MM.1S (cell line): Measurements from ENCODE around the gene DUS2.

Source experiments
- DNase-seq: peaks from one replicate; pipeline ENCODE4 v3.0.0-alpha.2; 2015
- H2AFZ ChIP-seq: fragments of 300-600 bp; sonication (generic); 2 replicates; pipeline ENCODE4 v1.6.0; 2016; ENCODE audit warnings: antibody characterized with exemption, low read length
- H3F3A ChIP-seq: fragments of 300-600 bp; sonication (generic); 2 replicates; pipeline ENCODE4 v1.6.1; 2016; ENCODE audit warnings: mild to moderate bottlenecking, antibody characterized with exemption, low read length, moderate library complexity, mixed read lengths; ENCODE audit not compliant: insufficient read depth
- H3K27ac ChIP-seq: fragments of 300-600 bp; sonication (generic); 2 replicates; pipeline ENCODE4 v1.5.1; 2016; ENCODE audit warnings: mild to moderate bottlenecking, low read length
- H3K27me3 ChIP-seq: fragments of 300-600 bp; sonication (generic); replicated peaks from 2 replicates; pipeline ENCODE4 v1.6.0; 2016; ENCODE audit warnings: low read length; ENCODE audit not compliant: insufficient read depth
- H3K36me3 ChIP-seq: fragments of 300-600 bp; sonication (generic); replicated peaks from 2 replicates; pipeline ENCODE4 v1.6.1; 2016; ENCODE audit warnings: mild to moderate bottlenecking, low read length, mixed read lengths; ENCODE audit not compliant: insufficient read depth
- H3K4me1 ChIP-seq: fragments of 300-600 bp; sonication (generic); 2 replicates; pipeline ENCODE4 v1.6.1; 2016; ENCODE audit warnings: low read length, mixed read lengths
- H3K4me2 ChIP-seq: fragments of 300-600 bp; sonication (generic); 2 replicates; pipeline ENCODE4 v1.6.0; 2016; ENCODE audit warnings: low read depth, low read length
- H3K4me3 ChIP-seq: fragments of 300-600 bp; sonication (generic); 2 replicates; pipeline ENCODE4 v1.5.1; 2016; ENCODE audit warnings: low read length, mixed read lengths
- H3K79me2 ChIP-seq: fragments of 300-600 bp; sonication (generic); 2 replicates; pipeline ENCODE4 v1.6.1; 2016; ENCODE audit warnings: mixed run types, low read length, mixed read lengths
- H3K9ac ChIP-seq: fragments of 300-600 bp; sonication (generic); 2 replicates; pipeline ENCODE4 v1.6.1; 2016; ENCODE audit warnings: low read length, mixed read lengths
- H3K9me2 ChIP-seq: fragments of 300-600 bp; sonication (generic); replicated peaks from 2 replicates; pipeline ENCODE4 v1.6.1; 2016; ENCODE audit warnings: mild to moderate bottlenecking, low read length, mixed read lengths; ENCODE audit not compliant: insufficient read depth
- H3K9me3 ChIP-seq: fragments of 300-600 bp; sonication (generic); replicated peaks from 2 replicates; pipeline ENCODE4 v1.6.1; 2016; ENCODE audit warnings: mild to moderate bottlenecking, low read length, mixed read lengths; ENCODE audit not compliant: insufficient read depth
- H4K20me1 ChIP-seq: fragments of 300-600 bp; sonication (generic); 2 replicates; pipeline ENCODE4 v1.6.1; 2016; ENCODE audit warnings: mild to moderate bottlenecking, low read length, moderate library complexity, mixed read lengths; ENCODE audit not compliant: insufficient read depth
- EZH2 ChIP-seq: fragments of 300-600 bp; sonication (generic); optimal IDR thresholded peaks from 2 replicates; pipeline ENCODE3; 2017; ENCODE audit warnings: low read depth, mild to moderate bottlenecking, antibody characterized with exemption, low read length, mixed read lengths
- EZH2phosphoT487 ChIP-seq: fragments of 300-600 bp; sonication (generic); IDR thresholded peaks from 2 replicates; pipeline ENCODE4 v1.6.1; 2018; ENCODE audit warnings: antibody characterized with exemption, low read length
- TF ChIP-seq, protein P1 (sequence below): fragments of 300-600 bp; sonication (generic); IDR thresholded peaks from 2 replicates; pipeline ENCODE4 v1.5.1; 2016; ENCODE audit warnings: antibody characterized with exemption, low read length, mixed read lengths

DUS2 gene

GRCh38 chr16:68074850-68075555, 51.9 kb downstream of the DUS2 start:
- Histone ChIP-seq H3K4me3 (no peak overlapping the region), H3K9me3 (no peaks in the 10 kb centered on the region), H3K9ac (no peak overlapping the region), H3K4me2 (no peak overlapping the region), H3K4me1 (0 out of 2 replicates have a peak, but pooled peaks cover 3% of the 10 kb centered on the region), H3K27me3 (no peaks in the 10 kb centered on the region), H4K20me1 (no peaks in the 10 kb centered on the region), H3F3A (no peaks in the 10 kb centered on the region), H3K9me2 (no peaks in the 10 kb centered on the region), H3K36me3 (no peaks in the 10 kb centered on the region), H3K79me2 (no peaks in the 10 kb centered on the region), H2AFZ (no peak overlapping the region), H3K27ac (no peak overlapping the region)
- TF ChIP-seq EZH2 (no peak), EZH2phosphoT487 (no peak)
- TF ChIP-seq, protein P1, sequence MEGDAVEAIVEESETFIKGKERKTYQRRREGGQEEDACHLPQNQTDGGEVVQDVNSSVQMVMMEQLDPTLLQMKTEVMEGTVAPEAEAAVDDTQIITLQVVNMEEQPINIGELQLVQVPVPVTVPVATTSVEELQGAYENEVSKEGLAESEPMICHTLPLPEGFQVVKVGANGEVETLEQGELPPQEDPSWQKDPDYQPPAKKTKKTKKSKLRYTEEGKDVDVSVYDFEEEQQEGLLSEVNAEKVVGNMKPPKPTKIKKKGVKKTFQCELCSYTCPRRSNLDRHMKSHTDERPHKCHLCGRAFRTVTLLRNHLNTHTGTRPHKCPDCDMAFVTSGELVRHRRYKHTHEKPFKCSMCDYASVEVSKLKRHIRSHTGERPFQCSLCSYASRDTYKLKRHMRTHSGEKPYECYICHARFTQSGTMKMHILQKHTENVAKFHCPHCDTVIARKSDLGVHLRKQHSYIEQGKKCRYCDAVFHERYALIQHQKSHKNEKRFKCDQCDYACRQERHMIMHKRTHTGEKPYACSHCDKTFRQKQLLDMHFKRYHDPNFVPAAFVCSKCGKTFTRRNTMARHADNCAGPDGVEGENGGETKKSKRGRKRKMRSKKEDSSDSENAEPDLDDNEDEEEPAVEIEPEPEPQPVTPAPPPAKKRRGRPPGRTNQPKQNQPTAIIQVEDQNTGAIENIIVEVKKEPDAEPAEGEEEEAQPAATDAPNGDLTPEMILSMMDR, result no peak
- DNase-seq, result peak; percentile 19

DNA sequence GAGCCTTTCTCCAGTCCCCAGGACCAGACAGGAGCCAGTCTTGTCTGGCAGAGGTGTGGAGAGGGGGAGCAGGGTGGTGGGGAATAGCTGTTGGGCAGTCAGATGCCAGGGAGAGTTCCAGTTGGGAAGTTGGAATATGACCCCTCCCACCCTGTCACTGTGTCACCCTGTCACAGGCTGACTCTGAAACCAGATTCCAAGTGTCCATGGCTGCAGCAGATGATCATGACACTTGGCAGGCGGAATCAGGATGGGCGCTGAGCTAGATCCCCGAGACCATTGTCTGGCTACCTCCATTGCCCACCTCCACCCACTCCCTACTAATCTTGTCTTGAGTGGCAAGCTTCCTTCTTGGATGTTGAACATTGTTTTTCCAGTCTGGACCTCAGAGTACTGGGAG, 52.9 kb downstream of the DUS2 start:
- no peak overlapping the region for H3K27ac ChIP-seq
- no peaks in the 10 kb centered on the region for H3K79me2 ChIP-seq
- no peaks in the 10 kb centered on the region for H3K9me2 ChIP-seq
- H3K9ac ChIP-seq, result no peak overlapping the region
- no peaks in the 10 kb centered on the region for H3F3A ChIP-seq
- H3K36me3 ChIP-seq, result no peaks in the 10 kb centered on the region
- H4K20me1 ChIP-seq, result no peaks in the 10 kb centered on the region
- H2AFZ ChIP-seq, result no peak overlapping the region
- DNase-seq, result no peak
- H3K9me3 ChIP-seq, result no peaks in the 10 kb centered on the region
- TF ChIP-seq EZH2 (no peak), EZH2phosphoT487 (no peak)
- TF ChIP-seq, protein P1, result no peak
- no peak overlapping the region for H3K4me3 ChIP-seq
- H3K27me3 ChIP-seq, result no peaks in the 10 kb centered on the region
- H3K4me1 ChIP-seq, result 0 out of 2 replicates have a peak, but pooled peaks cover 3% of the 10 kb centered on the region
- no peak overlapping the region for H3K4me2 ChIP-seq

GRCh38 chr16:68076560-68076959, 53.5 kb downstream of the DUS2 start:
- Histone ChIP-seq H3K4me2 (no peak overlapping the region), H3K9me3 (no peaks in the 10 kb centered on the region), H3K4me3 (no peak overlapping the region), H3K9ac (no peak overlapping the region), H3K27ac (no peak overlapping the region), H3K79me2 (no peaks in the 10 kb centered on the region), H4K20me1 (no peaks in the 10 kb centered on the region), H3K4me1 (0 out of 2 replicates have a peak, but pooled peaks cover 3% of the 10 kb centered on the region), H3K36me3 (no peaks in the 10 kb centered on the region), H3K27me3 (no peaks in the 10 kb centered on the region), H2AFZ (no peak overlapping the region), H3K9me2 (no peaks in the 10 kb centered on the region), H3F3A (no peaks in the 10 kb centered on the region)
- DNase-seq, result no peak
- TF ChIP-seq, protein P1, result no peak
- no peak for TF ChIP-seq EZH2phosphoT487
- TF ChIP-seq EZH2, result no peak
